Pancreas (tissue), 10 donors: ENCODE results near the gene PCSK7. TPM values are rescaled to one million over a fixed set of nuclear protein-coding genes. Genes with fewer than 3 reads are reported as not detected.

Experiments
- ATAC-seq, 4 donors: fragments of 200-7000 bp; cut with Tn5 transposase; one replicate each; pipeline versions ENCODE4 v1.8.0 to v1.9.1; 2020; ENCODE audit warnings: mild to moderate bottlenecking in 4 of 4, moderate library complexity in 4 of 4
- DNase-seq, 6 donors: peaks; one replicate each; pipeline ENCODE4 v3.0.0-alpha.2; 2020
- FAIRE-seq: peaks from 2 replicates; lab custom pipeline; 2012; peaks lifted over from hg19 to GRCh38; lab: Jason Lieb, UNC
- H3K27ac ChIP-seq, 4 donors: fragments of 200-600 bp; sonication (generic); 1 replicate in 3 of 4; 2 replicates in 1 of 4; pipeline versions ENCODE4 v1.5.0 to v1.8.0; 2020
- H3K27me3 ChIP-seq, 4 donors: fragments of 200-600 bp; one replicate each; pipeline ENCODE4 v1.8.0; 2021
- H3K36me3 ChIP-seq, 3 donors: fragments of 200-600 bp; sonication (generic) in 1 of 3; one replicate each; pipeline versions ENCODE4 v1.5.0 to v1.8.0; 2020 to 2021
- H3K4me1 ChIP-seq, 3 donors: fragments of 200-600 bp; one replicate each; pipeline ENCODE4 v1.8.0; 2021
- H3K4me3 ChIP-seq, 4 donors: fragments of 200-600 bp; sonication (generic) in 2 of 4; one replicate each; pipeline versions ENCODE4 v1.5.0 to v1.8.0; 2020 to 2021
- H3K9me3 ChIP-seq, 4 donors: fragments of 200-600 bp; one replicate each; pipeline ENCODE4 v1.8.0; 2021
- CTCF ChIP-seq, 4 donors: fragments of 200-600 bp; sonication (generic) in 3 of 4; IDR thresholded peaks; one replicate each; pipeline versions ENCODE4 v1.5.0 to v1.8.0; 2021; ENCODE audit warnings: antibody characterized with exemption in 4 of 4
- WGBS, 2 donors: extraction: QIAGEN DNeasy Blood & Tissue Kit; methylation state at CpG; one replicate each; pipeline ENCODE4 v1.1.7; 2013; 5-methylcytosine and 5-hydroxymethylcytosine counted together
- intact Hi-C, 3 donors: fragments of 100-400 bp; cut with DNase I; formaldehyde crosslinking; loops; one replicate each; pipeline versions ENCODE4 v1.11.1 to v1.14.2; 2022
- polyA plus RNA-seq, 2 donors: library from polyadenylated mRNA; stranded (reverse); fragments of 200-250 nt; gene quantifications; one replicate each; pipeline ENCODE4 v1.2.3, GENCODE V29; 2013
- total RNA-seq, 6 donors: library from RNA; stranded (reverse); fragmentation: NEBNext Ultra II Directional in 4 of 6; extraction: Animal tissue kit (Norgen Biotek cat#: 25700) in 4 of 6; gene quantifications; one replicate each; pipeline versions ENCODE4 v1.2.1 to v1.2.4, GENCODE V29; 2021 to 2023
- donor health status: healthy with polysubstance abuse.
- donor health status: DM: no; HTN: no; CAD: no; lungs with moderate emphysema.
- donor health status: DM: no; HTN: no; CAD: no.
- donor health status: control.
- donor health status: control.
- donor health status: Bipolar disorder and iron deficiency.
- donor health status: DM: yes; HTN: yes; CAD: no.
- donor health status: DM: no; HTN: no; CAD: no.
- donor health status: DM: no; HTN: no; CAD: no.
- donor health status: DM: yes; HTN: yes; CAD: no.

Gene PCSK7
- total and polyA plus RNA-seq, 8 donors = 20.3 to 44.2 (median 28.6) TPM

DNA sequence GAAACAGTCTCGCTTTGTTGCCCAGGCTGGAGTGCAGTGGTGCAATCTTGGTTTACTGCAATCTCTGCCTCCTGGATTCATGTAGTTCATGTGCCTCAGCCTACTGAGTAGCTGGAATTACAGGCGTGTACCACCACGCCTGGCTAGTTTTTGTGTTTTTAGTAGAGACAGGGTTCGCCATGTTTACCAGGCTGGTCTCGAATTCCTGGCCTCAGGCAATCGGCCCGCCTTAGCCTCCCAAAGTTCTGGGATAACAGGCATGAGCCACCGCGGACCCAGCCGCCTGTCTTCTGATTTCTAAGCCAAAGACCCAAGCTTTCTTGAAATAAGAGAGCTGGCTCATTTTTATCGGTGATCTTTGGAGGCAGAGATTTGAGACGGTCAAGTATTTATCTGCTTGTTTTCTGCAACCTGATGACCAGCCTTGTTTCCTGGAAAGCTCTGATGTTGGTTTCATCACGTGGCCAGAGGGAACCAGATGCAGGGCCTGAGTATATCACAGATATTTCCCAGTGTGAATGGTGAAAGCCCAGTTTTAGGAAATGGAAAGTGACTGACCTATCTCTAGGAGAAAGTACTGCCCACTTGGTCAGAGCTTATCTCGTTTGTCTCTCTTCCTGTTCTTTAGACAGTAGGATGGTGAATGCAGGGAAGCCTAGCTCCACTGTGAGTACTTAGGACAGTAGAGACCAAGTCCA, 59.0 kb downstream of the PCSK7 start:
- no peak for TF ChIP-seq CTCF (IDR thresholded peaks at IDR 0.05)
- Histone ChIP-seq H3K27ac (peak overlapping the region in 2 of 4 donors; percentile 0 to 27), H3K36me3 (peaks cover 0 to 9% (median 8%) of the 10 kb centered on the region in 3 donors), H3K4me3 (no peak overlapping the region), H3K4me1 (peaks cover 0 to 6% (median 3%) of the 10 kb centered on the region in 3 donors), H3K9me3 (no peaks in the 10 kb centered on the region), H3K27me3 (no peaks in the 10 kb centered on the region)
- no peak for DNase-seq
- WGBS, 2 donors = 70 to 80% methylated on average over 14 of the region's 14 CpGs
- FAIRE-seq = no peak
- peak in 3 of 4 donors; percentile 28 to 54 (median 51) for ATAC-seq
- intact Hi-C loops = no loop called here

- DNase-seq = no peak
- Histone ChIP-seq H3K36me3 (peaks cover 5 to 23% (median 14%) of the 10 kb centered on the region in 3 donors), H3K27ac (no peak overlapping the region), H3K4me1 (peaks cover 0 to 3% (median 0%) of the 10 kb centered on the region in 3 donors), H3K4me3 (no peak overlapping the region), H3K9me3 (no peaks in the 10 kb centered on the region), H3K27me3 (no peaks in the 10 kb centered on the region)
- no peak for TF ChIP-seq CTCF (IDR thresholded peaks at IDR 0.05)
- peak in 2 of 4 donors; percentile 26 to 63 for ATAC-seq
- FAIRE-seq = no peak
- 67 to 79% methylated on average over 14 of the region's 14 CpGs for WGBS, 2 donors
- intact Hi-C loops = no loop called here
Observed at GRCh38 chr11:117171404-117172061, 60.3 kb downstream of the PCSK7 start.

DNA sequence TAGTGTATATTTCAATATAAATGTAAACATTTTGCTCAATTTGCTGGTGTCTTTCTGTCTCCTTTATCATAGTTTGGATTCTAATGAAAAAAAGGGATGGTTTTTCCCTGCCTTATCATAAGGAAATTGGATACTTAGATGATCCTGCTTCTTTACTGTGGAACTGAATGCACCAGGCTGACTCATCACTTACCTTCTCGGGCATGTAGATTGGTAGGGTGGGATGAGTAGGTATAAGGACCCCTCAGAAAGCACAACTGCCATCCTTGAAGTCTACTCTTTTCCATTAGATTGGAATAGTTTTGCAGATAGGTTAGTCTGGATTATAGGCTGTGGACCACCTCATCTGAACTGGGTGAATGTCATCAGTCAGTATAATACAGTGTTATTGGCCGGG, 60.9 kb downstream of the PCSK7 start:
- no peak overlapping the region for H3K27ac ChIP-seq

GRCh38 chr11:117170210-117170609, 61.7 kb downstream of the PCSK7 start:
- no peak for ATAC-seq
- no peak for FAIRE-seq
- Histone ChIP-seq H3K9me3 (no peaks in the 10 kb centered on the region), H3K4me1 (peaks cover 0 to 3% (median 0%) of the 10 kb centered on the region in 3 donors), H3K27ac (no peak overlapping the region), H3K36me3 (peaks cover 5 to 35% (median 14%) of the 10 kb centered on the region in 3 donors), H3K4me3 (no peak overlapping the region), H3K27me3 (no peaks in the 10 kb centered on the region)
- no peak for TF ChIP-seq CTCF (IDR thresholded peaks at IDR 0.05)
- no peak for DNase-seq
- WGBS, 2 donors = 90 to 92% methylated on average over 9 of the region's 9 CpGs
- intact Hi-C loops = no loop called here

More for the DNA sequence above, 60.9 kb downstream of the PCSK7 start:
- WGBS, 2 donors = 93 to 98% methylated on average over 2 of the region's 2 CpGs
- no peaks in the 10 kb centered on the region for H3K27me3 ChIP-seq
- DNase-seq (no peak), ATAC-seq (no peak), FAIRE-seq (no peak)
- intact Hi-C loops = no loop called here
- H3K9me3 ChIP-seq = no peaks in the 10 kb centered on the region
- H3K4me3 ChIP-seq = no peak overlapping the region
- TF ChIP-seq CTCF (IDR thresholded peaks at IDR 0.05) = no peak
- H3K4me1 ChIP-seq = peaks cover 0 to 3% (median 0%) of the 10 kb centered on the region in 3 donors
- peaks cover 5 to 28% (median 14%) of the 10 kb centered on the region in 3 donors for H3K36me3 ChIP-seq
